H9 (cell line): ENCODE measurements around the gene CFAP410. TPM values are rescaled to one million over a fixed set of nuclear protein-coding genes. Genes with fewer than 3 reads are reported as not detected.

Experiments used
- DNase-seq: peaks from one replicate; pipeline ENCODE4 v3.0.0-alpha.2; 2017
- H2AFZ ChIP-seq: one replicate; pipeline ENCODE4 v1.6.1; 2013; ENCODE audit warnings: mild to moderate bottlenecking, low read length, control low read depth, moderate library complexity
- H2AK5ac ChIP-seq: 2 replicates; pipeline ENCODE4 v1.6.1; 2013; ENCODE audit warnings: low read length, control low read depth, mixed read lengths; ENCODE audit not compliant: insufficient read length
- H2BK120ac ChIP-seq: one replicate; pipeline ENCODE4 v1.6.1; 2013; ENCODE audit warnings: low read depth, mild to moderate bottlenecking, low read length, control low read depth, inconsistent platforms; ENCODE audit not compliant: poor library complexity, severe bottlenecking
- H2BK12ac ChIP-seq: 2 replicates; pipeline ENCODE4 v1.6.1; 2013; ENCODE audit warnings: low read length, control low read depth, mixed read lengths, low read depth; ENCODE audit not compliant: insufficient read length
- H2BK15ac ChIP-seq: 2 replicates; pipeline ENCODE4 v1.6.1; 2013; ENCODE audit warnings: low read depth, low read length, control low read depth
- H2BK20ac ChIP-seq: one replicate; pipeline ENCODE4 v1.6.1; 2013; ENCODE audit warnings: low read depth, mild to moderate bottlenecking, low read length, control low read depth, inconsistent platforms; ENCODE audit not compliant: poor library complexity, severe bottlenecking
- H2BK5ac ChIP-seq: 2 replicates; pipeline ENCODE4 v1.6.1; 2013; ENCODE audit warnings: low read length, control low read depth, mixed read lengths; ENCODE audit not compliant: insufficient read length
- H3K14ac ChIP-seq: 2 replicates; pipeline ENCODE4 v1.6.1; 2013; ENCODE audit warnings: low read length, control low read depth; ENCODE audit not compliant: insufficient read depth
- H3K18ac ChIP-seq: 2 replicates; pipeline ENCODE4 v1.6.1; 2013; ENCODE audit warnings: low read depth, mild to moderate bottlenecking, mixed read lengths, low read length, control low read depth; ENCODE audit not compliant: insufficient read length
- H3K23ac ChIP-seq: 2 replicates; pipeline ENCODE4 v1.6.1; 2013; ENCODE audit warnings: low read length, control low read depth, mixed read lengths, low read depth; ENCODE audit not compliant: insufficient read length
- H3K23me2 ChIP-seq: 2 replicates; pipeline ENCODE4 v1.6.1; 2013; ENCODE audit warnings: low read depth, mild to moderate bottlenecking, mixed read lengths, low read length, control low read depth; ENCODE audit not compliant: insufficient read length, poor library complexity, severe bottlenecking
- H3K27ac ChIP-seq: 2 replicates; pipeline ENCODE4 v1.5.1; 2013; ENCODE audit warnings: low read length, control low read depth, mixed read lengths, low read depth; ENCODE audit not compliant: insufficient read length
- H3K27me3 ChIP-seq: 2 replicates; pipeline ENCODE4 v1.6.1; 2013; ENCODE audit warnings: low read length, control low read depth, inconsistent platforms; ENCODE audit not compliant: insufficient read depth
- H3K4ac ChIP-seq: 2 replicates; pipeline ENCODE4 v1.6.1; 2013; ENCODE audit warnings: low read depth, mild to moderate bottlenecking, control low read depth, inconsistent platforms, low read length, moderate library complexity
- H3K4me1 ChIP-seq: 2 replicates; pipeline ENCODE4 v1.6.1; 2013; ENCODE audit warnings: low read length, control low read depth, inconsistent platforms; ENCODE audit not compliant: insufficient read depth
- H3K4me2 ChIP-seq: 2 replicates; pipeline ENCODE4 v1.6.1; 2013; ENCODE audit warnings: low read length, control low read depth, mixed read lengths; ENCODE audit not compliant: insufficient read length, insufficient read depth
- H3K56ac ChIP-seq: 2 replicates; pipeline ENCODE4 v1.6.1; 2013; ENCODE audit warnings: low read depth, mild to moderate bottlenecking, mixed read lengths, low read length, control low read depth; ENCODE audit not compliant: insufficient read length
- H3K79me1 ChIP-seq: 2 replicates; pipeline ENCODE4 v1.6.1; 2013; ENCODE audit warnings: low read depth, mild to moderate bottlenecking, moderate library complexity, low read length, control low read depth, inconsistent platforms; ENCODE audit not compliant: insufficient read depth, poor library complexity, severe bottlenecking
- H3K79me2 ChIP-seq: 2 replicates; pipeline ENCODE4 v1.6.1; 2013; ENCODE audit warnings: low read length, control low read depth, inconsistent platforms; ENCODE audit not compliant: insufficient read depth
- H3K9ac ChIP-seq: 2 replicates; pipeline ENCODE4 v1.6.1; 2013; ENCODE audit warnings: low read length, control low read depth, mixed read lengths; ENCODE audit not compliant: insufficient read length; ENCODE audit errors: extremely low read depth
- H3K9me3 ChIP-seq: one replicate; pipeline ENCODE4 v1.6.1; 2013; ENCODE audit warnings: low read depth, low read length, inconsistent platforms; ENCODE audit not compliant: control insufficient read depth
- H3T11ph ChIP-seq: one replicate; pipeline ENCODE4 v1.6.1; 2013; ENCODE audit warnings: mild to moderate bottlenecking, low read length, control low read depth, inconsistent platforms
- H4K20me1 ChIP-seq: one replicate; pipeline ENCODE4 v1.6.1; 2013; ENCODE audit not compliant: control insufficient read depth, insufficient read length, insufficient read depth
- H4K5ac ChIP-seq: 2 replicates; pipeline ENCODE4 v1.6.1; 2013; ENCODE audit warnings: low read depth, mild to moderate bottlenecking, mixed read lengths, low read length, control low read depth; ENCODE audit not compliant: insufficient read length
- H4K8ac ChIP-seq: replicated peaks from 2 replicates; pipeline ENCODE4 v1.6.1; 2013; ENCODE audit warnings: low read length, control low read depth, mixed read lengths, low read depth; ENCODE audit not compliant: insufficient read length
- H4K91ac ChIP-seq: 2 replicates; pipeline ENCODE4 v1.6.1; 2013; ENCODE audit warnings: low read depth, mild to moderate bottlenecking, moderate library complexity, mixed read lengths, low read length, control low read depth; ENCODE audit not compliant: insufficient read length
- H3K27ac Mint-ChIP-seq, 3 experiments: 2 replicates in 2 of 3; 3 replicates in 1 of 3; pipeline ENCODE4 v1.8.0; 2020 to 2021; ENCODE audit warnings: mixed read lengths in 3 of 3, mild to moderate bottlenecking in 1 of 3, moderate library complexity in 1 of 3
- H3K27me3 Mint-ChIP-seq: 2 replicates; pipeline ENCODE4 v1.8.0; 2021; ENCODE audit warnings: low read depth, mild to moderate bottlenecking, moderate library complexity, mixed read lengths
- H3K36me3 Mint-ChIP-seq, 3 experiments: 2 replicates in 2 of 3; 3 replicates in 1 of 3; pipeline ENCODE4 v1.8.0; 2020 to 2021; ENCODE audit warnings: low read depth in 3 of 3, mixed read lengths in 3 of 3; ENCODE audit not compliant: insufficient read depth in 1 of 3
- H3K4me1 Mint-ChIP-seq, 2 experiments: 2 replicates each; pipeline ENCODE4 v1.8.0; 2020; ENCODE audit warnings: mixed read lengths in 2 of 2
- H3K4me3 Mint-ChIP-seq, 2 experiments: 2 replicates in 1 of 2; 3 replicates in 1 of 2; pipeline ENCODE4 v1.8.0; 2020 to 2021; ENCODE audit warnings: mild to moderate bottlenecking in 2 of 2, mixed read lengths in 2 of 2, moderate library complexity in 1 of 2
- H3K9me3 Mint-ChIP-seq, 2 experiments: 2 replicates in 1 of 2; 3 replicates in 1 of 2; pipeline ENCODE4 v1.8.0; 2020; ENCODE audit warnings: mild to moderate bottlenecking in 2 of 2, mixed read lengths in 2 of 2, moderate library complexity in 1 of 2
- CTCF ChIP-seq: fragments of 200-600 bp; sonication (generic); conservative IDR thresholded peaks from 3 replicates; pipeline ENCODE4 v1.8.0; 2021; ENCODE audit warnings: antibody characterized with exemption, mild to moderate bottlenecking
- WGBS: extraction: QIAGEN DNeasy Blood & Tissue Kit; methylation state at CpG from one replicate; pipeline ENCODE4 v1.1.7; 2013; ENCODE audit warnings: missing lambda C conversion rate, low lambda C conversion rate, mixed read lengths; ENCODE audit not compliant: insufficient read length; ENCODE audit errors: extremely low coverage; 5-methylcytosine and 5-hydroxymethylcytosine counted together
- total RNA-seq: library from RNA; stranded (reverse); gene quantifications from 2 replicates; pipeline ENCODE4 v1.2.1, GENCODE V29; 2021

The CFAP410 gene
- total RNA-seq, 1 experiment from 2014 or later: 17.0 TPM

GRCh38 chr21:44326716-44327602, 12.2 kb downstream of the CFAP410 start:
- no peak overlapping the region for H2BK12ac ChIP-seq
- H3T11ph ChIP-seq: no peak overlapping the region
- H2BK120ac ChIP-seq: no peak overlapping the region
- no peak for DNase-seq
- no peak overlapping the region for H3K9ac ChIP-seq
- H2AK5ac ChIP-seq: no peak overlapping the region
- 0 out of 4 replicates have a peak, but pooled peaks cover 0 to 2% of the 10 kb centered on the region in 2 experiments for H3K4me1 Mint-ChIP-seq
- no CpG with 5 or more reads among the region's 26 CpGs for WGBS
- no peak overlapping the region for H2BK20ac ChIP-seq
- H3K4me1 ChIP-seq: no peaks in the 10 kb centered on the region
- no peak overlapping the region for H3K4me2 ChIP-seq
- no peaks in the 10 kb centered on the region for H3K27me3 Mint-ChIP-seq
- H3K18ac ChIP-seq: no peak overlapping the region
- H3K14ac ChIP-seq: no peak overlapping the region
- no peak overlapping the region for H3K56ac ChIP-seq
- H3K9me3 ChIP-seq: no peaks in the 10 kb centered on the region
- H3K27me3 ChIP-seq: no peaks in the 10 kb centered on the region
- H2AFZ ChIP-seq: no peak overlapping the region
- H4K8ac ChIP-seq: no peak overlapping the region
- no peak overlapping the region for H3K4ac ChIP-seq
- no peaks in the 10 kb centered on the region for H3K23me2 ChIP-seq
- no peak overlapping the region for H3K27ac ChIP-seq
- H3K27ac Mint-ChIP-seq: no peak overlapping the region
- H3K36me3 Mint-ChIP-seq: peaks cover 0 to 7% (median 6%) of the 10 kb centered on the region in 3 experiments; a peak in 5 of 7 replicates
- H2BK15ac ChIP-seq: no peak overlapping the region
- no peak overlapping the region for H3K23ac ChIP-seq
- no peak overlapping the region for H4K5ac ChIP-seq
- H4K91ac ChIP-seq: no peak overlapping the region
- no peaks in the 10 kb centered on the region for H3K9me3 Mint-ChIP-seq
- no peaks in the 10 kb centered on the region for H3K79me1 ChIP-seq
- H4K20me1 ChIP-seq: no peaks in the 10 kb centered on the region
- H3K79me2 ChIP-seq: no peaks in the 10 kb centered on the region
- TF ChIP-seq CTCF: no peak
- H2BK5ac ChIP-seq: no peak overlapping the region
- H3K4me3 Mint-ChIP-seq: no peak overlapping the region
